Retinal pigment epithelial cell (primary cell): Measurements from ENCODE around the gene ZCCHC24.
A peak's percentile ranks its signal among the peaks of the same experiment; 100 is the strongest.

ENCODE experiments used
- DNase-seq: peaks from one replicate; pipeline ENCODE4 v3.0.0-alpha.2; 2010; ENCODE audit warnings: low read depth
- H3K4me3 ChIP-seq: 2 replicates; pipeline ENCODE4 v1.5.1; 2011; ENCODE audit warnings: mild to moderate bottlenecking, low read length, control low read depth, moderate library complexity
- TF ChIP-seq, protein P1 (sequence below): conservative IDR thresholded peaks from 2 replicates; pipeline ENCODE4 v1.5.1; 2011; ENCODE audit warnings: low read depth, low read length, control low read depth, inconsistent platforms

ZCCHC24 gene

DNA sequence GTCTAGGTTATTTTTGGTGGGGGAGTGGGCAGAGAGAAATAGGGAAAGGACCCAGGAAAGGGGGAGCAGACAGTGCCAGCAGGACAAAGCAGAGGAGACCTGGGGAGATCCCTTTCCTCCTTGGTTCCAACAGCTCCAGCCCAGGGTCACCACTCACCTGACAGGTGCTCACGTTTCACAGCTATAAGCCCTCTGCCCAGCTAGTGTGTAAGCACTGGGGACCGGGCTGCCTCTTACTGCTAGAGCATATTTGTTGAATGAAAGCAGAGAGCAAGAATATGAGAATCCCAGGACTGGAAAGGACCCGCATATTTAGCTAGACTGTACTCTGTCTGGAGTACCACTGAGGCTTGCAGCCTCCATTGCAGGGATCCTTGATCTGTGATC lies 6.7 kb downstream of the ZCCHC24 start:
- DNase-seq, result no peak
- no peak overlapping the region for H3K4me3 ChIP-seq
- TF ChIP-seq, protein P1, sequence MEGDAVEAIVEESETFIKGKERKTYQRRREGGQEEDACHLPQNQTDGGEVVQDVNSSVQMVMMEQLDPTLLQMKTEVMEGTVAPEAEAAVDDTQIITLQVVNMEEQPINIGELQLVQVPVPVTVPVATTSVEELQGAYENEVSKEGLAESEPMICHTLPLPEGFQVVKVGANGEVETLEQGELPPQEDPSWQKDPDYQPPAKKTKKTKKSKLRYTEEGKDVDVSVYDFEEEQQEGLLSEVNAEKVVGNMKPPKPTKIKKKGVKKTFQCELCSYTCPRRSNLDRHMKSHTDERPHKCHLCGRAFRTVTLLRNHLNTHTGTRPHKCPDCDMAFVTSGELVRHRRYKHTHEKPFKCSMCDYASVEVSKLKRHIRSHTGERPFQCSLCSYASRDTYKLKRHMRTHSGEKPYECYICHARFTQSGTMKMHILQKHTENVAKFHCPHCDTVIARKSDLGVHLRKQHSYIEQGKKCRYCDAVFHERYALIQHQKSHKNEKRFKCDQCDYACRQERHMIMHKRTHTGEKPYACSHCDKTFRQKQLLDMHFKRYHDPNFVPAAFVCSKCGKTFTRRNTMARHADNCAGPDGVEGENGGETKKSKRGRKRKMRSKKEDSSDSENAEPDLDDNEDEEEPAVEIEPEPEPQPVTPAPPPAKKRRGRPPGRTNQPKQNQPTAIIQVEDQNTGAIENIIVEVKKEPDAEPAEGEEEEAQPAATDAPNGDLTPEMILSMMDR, result no peak

DNA sequence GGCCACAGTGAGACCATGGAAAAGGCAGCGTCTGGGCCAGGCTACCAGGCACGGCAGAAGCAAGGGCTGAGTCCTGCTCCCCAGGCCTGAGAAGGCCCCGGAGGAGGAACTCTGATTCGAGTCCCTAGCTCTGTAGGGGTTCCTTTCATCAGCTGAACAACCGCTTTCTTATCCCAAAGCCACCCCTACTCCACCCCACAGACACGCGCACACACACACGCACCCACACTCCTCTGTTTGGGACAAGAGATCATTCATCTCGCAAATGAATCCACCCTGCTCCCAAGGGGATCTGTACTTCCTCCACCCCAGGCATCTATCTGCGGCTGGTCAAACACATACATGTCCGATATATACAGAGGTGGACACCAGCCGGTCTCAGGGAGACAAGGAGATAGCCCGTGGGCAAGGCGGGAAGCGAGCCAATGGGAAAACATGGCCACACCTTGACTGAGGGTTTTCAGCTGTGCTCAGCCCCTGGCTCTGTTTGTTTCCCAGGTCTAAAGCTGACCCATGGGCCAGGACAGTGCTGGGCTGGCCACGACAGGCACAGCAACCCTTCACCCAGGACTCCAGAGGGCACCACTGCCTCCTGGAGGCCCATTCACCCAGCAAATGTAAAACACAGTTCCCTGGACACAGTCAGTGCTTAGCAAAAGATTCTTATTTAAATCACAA lies 7.3 kb downstream of the ZCCHC24 start:
- no peak for DNase-seq
- no peak overlapping the region for H3K4me3 ChIP-seq
- TF ChIP-seq, protein P1, result peak; percentile 22

- TF ChIP-seq, protein P1, result no peak
- DNase-seq, result no peak
- H3K4me3 ChIP-seq, result no peak overlapping the region
Measured at GRCh38 chr10:79437111-79437814, 8.2 kb downstream of the ZCCHC24 start.

- no peak for DNase-seq
Measured at GRCh38 chr10:79436850-79437103, 8.6 kb downstream of the ZCCHC24 start.

GRCh38 chr10:79436066-79436849 lies 9.2 kb downstream of the ZCCHC24 start:
- H3K4me3 ChIP-seq, result no peak overlapping the region
- no peak for DNase-seq
- TF ChIP-seq, protein P1, result no peak

More at GRCh38 chr10:79436850-79437103, 8.6 kb downstream of the ZCCHC24 start:
- H3K4me3 ChIP-seq, result no peak overlapping the region
- TF ChIP-seq, protein P1, result no peak

DNA sequence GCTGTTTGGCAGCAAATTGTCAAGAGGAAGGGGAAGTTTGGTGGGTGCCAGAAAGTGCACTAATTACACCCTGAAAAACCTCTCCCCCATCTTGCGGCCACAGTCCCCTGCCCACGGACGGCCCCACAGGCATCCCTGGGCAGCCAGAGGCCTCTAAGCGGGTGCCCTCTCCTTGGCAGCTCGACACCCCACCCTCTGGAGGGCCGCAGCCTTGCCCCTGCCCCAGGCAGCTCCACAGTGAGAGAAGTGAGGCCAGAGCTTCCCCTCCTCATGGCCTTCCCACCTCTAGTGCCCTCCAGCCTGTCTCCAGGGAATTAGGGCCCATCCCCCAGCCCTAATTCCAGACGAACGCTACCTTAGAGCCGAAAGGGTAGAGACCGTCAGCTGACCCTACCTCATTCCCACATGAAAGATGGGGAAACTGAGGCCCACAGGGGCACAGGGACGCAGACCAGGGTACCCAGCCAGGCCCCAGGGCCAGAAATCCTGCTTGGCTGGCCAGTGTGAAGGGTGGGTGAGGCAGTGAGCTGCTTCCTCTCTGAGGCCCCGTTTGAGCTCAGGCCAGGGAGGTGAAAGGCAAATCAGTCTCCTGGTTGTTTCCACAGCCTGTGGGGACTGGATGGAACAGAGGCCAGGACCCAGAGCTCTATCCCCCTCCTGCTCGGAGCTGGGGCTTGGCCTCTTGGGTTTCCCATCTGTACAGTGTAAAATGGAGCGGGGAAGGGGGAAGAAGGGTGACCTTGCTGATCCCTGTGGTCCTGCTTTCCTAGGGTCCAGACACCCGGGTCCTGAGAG lies 10.0 kb downstream of the ZCCHC24 start:
- TF ChIP-seq, protein P1, result no peak
- no peak overlapping the region for H3K4me3 ChIP-seq
- no peak for DNase-seq
